Skeletal muscle cell (primary cell): ENCODE data around the gene HSPB1.
"Not testable (repeated sequence)": the region's sequence is repeated elsewhere in the genome, so short reads cannot be mapped to it uniquely, and the experiment has no call there.

Experiments
- DNase-seq: peaks from one replicate; pipeline ENCODE4 v3.0.0-alpha.2; 2010; ENCODE audit warnings: low read depth
- H3K4me3 ChIP-seq: 2 replicates; pipeline ENCODE4 v1.5.1; 2011; ENCODE audit warnings: low read depth, mild to moderate bottlenecking, control low read depth, low read length, moderate library complexity

The HSPB1 gene

GRCh38 chr7:76280408-76280807 is 22.1 kb upstream of the HSPB1 start:
- no peak overlapping the region for H3K4me3 ChIP-seq

GRCh38 chr7:76281006-76281705 is 21.3 kb upstream of the HSPB1 start:
- DNase-seq: no peak
- H3K4me3 ChIP-seq: peak overlapping the region; percentile 17

More at GRCh38 chr7:76280408-76280807, 22.1 kb upstream of the HSPB1 start:
- DNase-seq: no peak

GRCh38 chr7:76281706-76282343 is 20.6 kb upstream of the HSPB1 start:
- H3K4me3 ChIP-seq: peak overlapping the region; percentile 35
- no peak for DNase-seq

- no peak for DNase-seq
- H3K4me3 ChIP-seq: peak overlapping the region; percentile 35
These were observed 19.9 kb upstream of the HSPB1 start for GRCh38 chr7:76282344-76283253.

GRCh38 chr7:76283254-76284159 is 19.0 kb upstream of the HSPB1 start:
- H3K4me3 ChIP-seq: peak overlapping the region; percentile 35
- DNase-seq: no peak

- H3K4me3 ChIP-seq: no peak overlapping the region
- DNase-seq: no peak
These were observed 16.7 kb upstream of the HSPB1 start for GRCh38 chr7:76285604-76286374.

GRCh38 chr7:76286842-76287403 is 15.6 kb upstream of the HSPB1 start:
- H3K4me3 ChIP-seq: no peak overlapping the region
- no peak for DNase-seq

GRCh38 chr7:76290847-76291350 is 11.6 kb upstream of the HSPB1 start:
- H3K4me3 ChIP-seq, DNase-seq: not testable (repeated sequence)

- peak overlapping the region; percentile 17 for H3K4me3 ChIP-seq
- peak; percentile 94 for DNase-seq
These were observed 10.9 kb upstream of the HSPB1 start for GRCh38 chr7:76291351-76292212.

- peak overlapping the region; percentile 17 for H3K4me3 ChIP-seq
- no peak for DNase-seq
These were observed 10.3 kb upstream of the HSPB1 start for GRCh38 chr7:76292213-76292573.

GRCh38 chr7:76292911-76293310 is 9.6 kb upstream of the HSPB1 start:
- not testable (repeated sequence) for H3K4me3 ChIP-seq, DNase-seq

- DNase-seq: no peak
- no peak overlapping the region for H3K4me3 ChIP-seq
These were observed 9.0 kb upstream of the HSPB1 start for GRCh38 chr7:76293407-76293901.

- DNase-seq: peak; percentile 88
- peak overlapping the region; percentile 23 for H3K4me3 ChIP-seq
These were observed 8.0 kb upstream of the HSPB1 start for GRCh38 chr7:76294344-76295024.

GRCh38 chr7:76296743-76297740 is 5.4 kb upstream of the HSPB1 start:
- DNase-seq: peak; percentile 84
- no peak overlapping the region for H3K4me3 ChIP-seq

- DNase-seq: peak; percentile 65
- H3K4me3 ChIP-seq: no peak overlapping the region
These were observed 2.2 kb upstream of the HSPB1 start for GRCh38 chr7:76300166-76300731.
